GM23248 (cell line): ENCODE measurements around the gene SF3A2.

ENCODE experiments used
- EZH2 ChIP-seq: fragments of 200-600 bp; sonication (generic); IDR thresholded peaks from 2 replicates; pipeline ENCODE4 v1.6.1; 2018; ENCODE audit warnings: antibody characterized with exemption, mild to moderate bottlenecking; ENCODE audit not compliant: insufficient read depth, poor library complexity, severe bottlenecking
- EZH2phosphoT487 ChIP-seq: fragments of 200-600 bp; sonication (generic); IDR thresholded peaks from 2 replicates; pipeline ENCODE4 v1.6.1; 2018; ENCODE audit warnings: antibody characterized with exemption, moderate library complexity, mild to moderate bottlenecking, low read depth; ENCODE audit not compliant: insufficient read depth

GRCh38 chr19:2271234-2272103 is 34.8 kb downstream of the SF3A2 start:
- TF ChIP-seq EZH2phosphoT487 (no peak), EZH2 (no peak)
